DLD1 (cell line): Measurements from ENCODE around the gene DOK6.
"Not testable (repeated sequence)": the region's sequence is repeated elsewhere in the genome, so short reads cannot be mapped to it uniquely, and the experiment has no call there.

ENCODE experiments used
- in situ Hi-C: cut with HindIII; loops from 2 replicates; pipeline ENCODE4 v1.10.0; 2017; ENCODE audit warnings: low sequenced_read_pairs

The DOK6 gene

DNA sequence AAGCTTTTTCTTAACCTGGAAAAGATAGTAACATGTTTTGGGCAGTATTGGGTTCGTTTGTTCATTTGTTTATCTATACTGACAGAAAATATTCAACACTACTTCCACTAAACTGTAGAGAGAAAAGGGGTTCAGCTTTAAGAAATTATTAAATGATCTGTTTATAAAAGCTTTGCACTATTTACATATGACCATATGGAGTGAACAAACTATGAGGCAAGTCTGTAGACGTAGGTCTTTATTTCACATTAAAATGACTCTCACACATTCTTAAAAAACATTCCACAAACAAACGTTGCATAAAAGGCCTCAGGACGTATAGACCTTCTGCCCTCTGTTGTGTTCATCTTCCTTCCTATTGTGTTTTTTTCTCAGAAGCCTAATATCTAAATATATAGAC lies 452.4 kb downstream of the DOK6 start:
- in situ Hi-C loops: no loop called here

DNA sequence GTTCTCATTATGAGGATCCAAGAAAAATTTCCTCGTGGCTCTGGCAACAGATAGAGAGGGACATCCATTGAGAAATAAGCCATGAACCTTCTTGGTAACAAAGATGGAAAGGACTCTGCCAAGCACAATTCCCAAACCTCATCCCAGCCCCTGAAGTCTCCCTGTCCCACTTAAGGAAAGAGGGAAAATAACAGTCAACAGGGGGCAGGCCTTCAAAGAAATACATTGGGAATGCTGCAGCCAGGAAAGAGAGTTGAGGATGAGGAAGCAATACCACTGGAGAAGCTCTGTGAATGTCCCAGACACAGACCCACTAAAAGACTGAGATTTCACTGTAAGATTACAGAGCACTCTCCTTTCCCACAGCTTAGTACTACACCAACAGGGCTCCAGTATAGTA lies 453.8 kb downstream of the DOK6 start:
- in situ Hi-C loops: no loop called here

DNA sequence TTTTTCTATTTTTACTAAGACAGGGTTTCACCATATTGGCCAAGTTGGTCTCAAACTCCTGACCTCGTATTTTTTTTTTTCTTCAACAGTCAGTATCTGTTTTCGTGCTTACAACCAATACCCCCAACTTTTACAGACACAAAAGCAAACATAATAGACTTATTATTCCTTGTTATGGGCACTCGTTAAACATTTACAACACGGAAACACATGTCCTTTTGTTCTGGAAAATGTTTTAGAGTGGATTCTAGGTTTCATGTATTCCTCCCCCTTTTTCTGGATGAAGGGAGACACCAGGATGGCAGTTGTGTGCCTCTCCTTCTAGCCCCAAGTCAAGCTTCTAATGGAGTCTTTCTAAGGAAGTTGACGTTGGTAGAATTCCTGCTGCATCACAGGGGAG lies 458.2 kb downstream of the DOK6 start:
- in situ Hi-C loops: no loop called here

DNA sequence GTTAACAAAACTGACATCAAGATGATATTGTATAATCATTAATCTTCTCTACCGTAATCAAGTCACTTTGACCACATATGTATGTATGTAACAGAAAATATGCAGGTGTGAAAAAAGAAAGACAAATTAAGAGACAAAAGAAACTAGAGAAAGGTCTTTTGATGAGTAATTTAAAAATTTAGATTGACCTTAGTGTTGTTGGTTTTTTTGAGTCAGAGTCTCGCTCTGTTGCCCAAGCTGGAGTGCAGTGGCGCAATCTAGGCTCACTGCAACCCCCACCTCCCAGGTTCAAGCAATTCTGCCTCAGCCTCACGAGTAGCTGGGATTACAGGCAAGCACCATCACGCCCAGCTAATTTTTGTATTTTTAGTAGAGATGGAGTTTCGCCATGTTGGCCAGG lies 464.1 kb downstream of the DOK6 start:
- in situ Hi-C loops: not testable (repeated sequence)

DNA sequence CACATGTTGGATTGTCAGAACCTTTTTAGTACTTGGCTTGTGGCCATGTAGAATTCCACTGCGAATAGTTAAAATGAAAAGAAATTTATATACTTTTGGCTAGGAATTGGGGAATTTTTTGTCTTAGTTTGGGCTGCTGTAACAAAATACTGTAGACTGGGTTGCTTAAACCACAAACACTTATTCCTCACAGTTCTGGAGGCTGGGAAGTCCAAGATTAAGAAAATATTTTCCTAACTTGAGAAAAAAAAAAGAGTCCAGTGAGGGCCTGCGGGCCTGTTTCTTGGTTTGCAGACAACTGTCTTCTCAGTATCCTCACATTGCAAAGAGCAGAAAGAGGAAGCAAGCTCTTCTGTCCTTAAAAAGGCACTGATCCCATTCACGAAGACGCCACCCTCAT lies 465.1 kb downstream of the DOK6 start:
- in situ Hi-C loops: no loop called here

DNA sequence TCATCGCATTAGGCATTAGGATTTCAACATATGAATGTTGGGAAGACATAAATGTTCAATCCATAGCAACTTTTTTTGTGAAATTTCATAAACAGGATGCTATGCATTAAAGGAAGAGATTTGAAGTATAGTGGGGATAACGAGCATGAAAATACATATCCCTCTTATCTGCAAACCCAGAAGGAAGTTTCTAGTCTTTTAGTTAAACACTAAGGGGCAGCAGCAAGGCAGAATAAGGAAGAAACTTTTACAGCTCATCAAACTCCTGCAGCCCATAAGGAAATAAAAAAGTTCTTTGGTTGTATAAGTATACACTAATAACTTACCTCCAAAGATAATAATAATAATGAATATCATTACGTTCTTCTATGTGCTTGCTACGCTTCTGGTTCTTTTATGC lies 465.5 kb downstream of the DOK6 start:
- in situ Hi-C loops: no loop called here

DNA sequence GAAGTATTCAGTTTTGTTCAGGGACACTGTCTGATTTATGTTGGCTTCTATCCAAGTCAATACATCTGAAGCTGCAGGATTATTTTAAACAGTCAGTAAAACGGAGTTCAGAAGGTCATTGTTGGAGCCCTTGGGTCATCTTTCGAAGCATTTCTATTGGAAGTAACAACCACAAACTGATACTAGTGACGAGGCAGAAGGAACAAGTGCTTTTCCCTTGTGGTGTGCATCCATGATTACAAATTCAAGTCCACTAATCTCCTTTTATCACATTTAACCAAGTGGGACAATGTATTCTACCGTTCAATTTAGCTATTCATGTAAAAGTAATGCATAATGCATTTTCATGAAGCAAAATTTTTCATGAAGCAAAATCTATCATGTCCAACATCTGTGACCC lies 470.0 kb downstream of the DOK6 start:
- in situ Hi-C loops: no loop called here

DNA sequence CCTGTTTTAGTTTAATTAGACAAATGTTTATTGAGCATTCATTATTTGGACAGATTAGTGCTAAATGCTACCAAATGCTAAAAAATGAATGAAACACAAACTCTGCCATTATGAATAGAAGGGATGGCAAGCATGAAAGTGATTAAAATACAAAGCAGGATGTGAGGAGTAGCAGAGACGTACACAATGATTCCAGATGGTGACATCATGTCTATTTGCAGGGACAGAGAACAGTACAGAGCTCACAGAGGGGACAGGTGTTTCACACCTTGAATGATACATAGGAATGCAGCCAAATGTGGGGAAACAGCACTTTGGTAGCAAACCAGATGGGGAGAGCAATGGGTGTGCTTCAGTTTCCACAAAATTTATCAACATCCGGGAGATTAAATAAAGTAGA lies 470.7 kb downstream of the DOK6 start:
- in situ Hi-C loops: no loop called here

DNA sequence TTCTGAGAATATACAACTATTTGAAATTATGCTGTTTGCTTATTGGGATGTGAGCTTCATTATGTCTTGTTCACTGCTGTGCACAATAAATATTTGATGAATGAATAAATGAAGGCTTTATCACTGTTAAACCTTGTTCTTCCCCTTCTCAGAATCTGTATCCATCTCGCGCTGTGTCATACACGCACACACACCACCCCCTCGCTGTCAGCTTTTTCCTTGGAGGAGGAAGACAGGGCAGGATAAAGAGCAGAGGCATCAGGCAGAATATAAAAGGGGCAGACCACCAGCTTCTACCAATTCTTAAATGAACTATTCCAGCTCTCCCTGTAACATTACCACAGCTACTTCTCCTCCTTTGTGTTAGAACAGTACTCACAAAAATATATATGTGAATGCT lies 472.0 kb downstream of the DOK6 start:
- in situ Hi-C loops: no loop called here

DNA sequence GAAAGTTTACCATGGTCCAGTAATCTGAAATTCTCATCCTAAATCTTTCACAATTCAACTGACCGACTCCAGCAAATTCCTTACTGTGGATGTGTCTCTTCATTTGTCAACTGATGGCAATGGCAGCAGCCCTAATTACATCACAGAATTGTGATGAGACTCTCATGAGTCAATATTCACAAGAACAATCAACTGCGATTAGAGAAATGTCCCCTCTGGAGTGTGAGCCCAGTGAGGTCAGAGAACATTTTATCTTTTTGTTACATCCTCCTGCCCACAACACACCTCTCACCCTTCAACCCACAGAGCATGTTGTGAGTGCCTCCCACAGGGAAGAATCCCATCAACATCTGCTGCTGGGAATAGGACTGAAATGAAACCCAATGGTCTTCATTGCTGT lies 473.4 kb downstream of the DOK6 start:
- in situ Hi-C loops: no loop called here

DNA sequence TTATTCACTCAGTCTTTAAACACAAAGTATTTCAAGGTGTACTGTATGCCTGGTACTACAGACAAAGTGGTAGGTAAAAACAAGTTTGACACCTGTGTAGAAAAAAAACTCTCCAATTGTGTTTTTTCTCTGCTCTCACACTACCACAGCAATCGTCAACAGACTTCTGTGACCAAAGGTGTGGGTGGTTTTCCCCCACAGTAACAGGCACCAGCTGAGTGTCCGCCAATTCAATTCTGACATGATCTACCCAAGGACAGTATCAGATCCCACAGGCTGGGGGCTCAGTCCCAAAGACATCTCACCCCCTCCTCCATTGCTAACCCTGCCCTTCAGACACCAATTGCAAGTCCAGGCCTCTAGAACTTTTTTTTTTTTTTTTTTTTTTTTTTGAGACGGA lies 475.8 kb downstream of the DOK6 start:
- in situ Hi-C loops: no loop called here

DNA sequence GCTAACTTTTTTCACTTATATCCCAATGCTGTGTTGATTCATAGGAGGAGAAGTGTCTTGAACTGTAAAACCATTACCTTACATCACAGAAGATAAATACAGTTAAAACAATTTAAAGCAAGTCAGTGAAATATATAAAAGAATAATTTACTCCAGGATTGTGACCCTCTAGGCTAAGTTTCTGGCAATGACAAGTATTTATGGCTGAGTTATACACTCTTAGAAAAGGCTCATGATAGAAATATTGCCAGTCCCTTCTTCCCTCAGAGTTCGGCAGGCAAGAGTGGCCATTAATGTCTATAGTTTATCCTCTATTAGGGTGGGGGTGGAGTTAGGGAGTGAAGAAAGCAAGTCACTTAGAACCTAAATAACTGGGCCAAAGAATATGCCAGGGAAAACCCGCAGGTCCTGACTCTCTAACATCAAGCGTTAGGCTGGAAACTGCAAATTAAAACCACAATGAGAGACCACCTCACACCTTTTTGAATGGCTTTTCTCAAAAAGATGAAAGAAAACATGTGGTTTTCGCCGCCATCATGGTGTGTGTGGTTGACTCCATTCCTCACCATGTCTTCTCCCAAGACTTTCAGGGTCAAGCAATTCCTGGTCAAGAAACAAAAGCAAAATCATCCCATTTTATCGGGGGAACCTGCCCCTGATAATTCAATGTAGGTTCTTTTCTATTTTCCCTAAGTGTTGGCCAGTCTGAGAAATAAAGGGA lies 477.7 kb downstream of the DOK6 start:
- in situ Hi-C loops: no loop called here

DNA sequence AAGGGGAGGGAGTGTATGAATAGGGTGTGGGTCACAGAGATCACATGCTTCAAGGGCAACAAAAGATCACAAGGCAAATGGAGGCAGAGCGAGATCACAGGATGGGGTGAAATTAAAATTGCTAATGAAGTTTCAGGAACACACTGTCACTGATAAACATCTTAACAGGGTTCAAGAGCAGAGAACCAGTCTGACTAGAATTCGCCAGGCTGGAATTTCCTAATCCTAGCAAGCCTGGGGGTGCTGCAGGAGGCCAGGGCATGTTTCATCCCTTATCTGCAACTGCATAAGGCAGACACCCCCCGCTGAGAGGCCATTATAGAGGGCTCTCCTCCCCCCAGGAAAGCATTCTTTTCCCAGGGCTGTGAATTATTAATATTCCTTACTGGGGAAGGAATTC lies 478.4 kb downstream of the DOK6 start:
- in situ Hi-C loops: not testable (repeated sequence)

DNA sequence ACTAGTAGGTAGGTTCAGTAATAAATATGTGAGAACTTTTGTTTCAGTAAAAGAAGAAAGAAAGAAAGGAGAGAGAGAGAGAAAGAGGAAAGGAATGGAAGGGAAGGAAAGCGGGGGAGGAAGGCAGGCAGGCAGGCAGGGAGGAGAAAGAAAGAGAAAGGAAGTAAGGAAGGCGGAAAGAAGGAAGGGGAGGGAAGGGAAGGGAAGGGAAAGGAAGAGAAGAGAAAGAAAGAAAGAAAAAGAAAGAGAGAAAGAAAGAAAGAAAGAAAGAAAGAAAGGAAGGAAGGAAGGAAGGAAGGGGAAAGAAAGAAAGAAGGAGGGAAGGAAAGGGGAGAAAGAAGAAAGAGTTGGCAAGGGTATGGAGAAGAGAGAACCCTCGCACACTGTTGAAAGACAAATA lies 479.4 kb downstream of the DOK6 start:
- in situ Hi-C loops: no loop called here

DNA sequence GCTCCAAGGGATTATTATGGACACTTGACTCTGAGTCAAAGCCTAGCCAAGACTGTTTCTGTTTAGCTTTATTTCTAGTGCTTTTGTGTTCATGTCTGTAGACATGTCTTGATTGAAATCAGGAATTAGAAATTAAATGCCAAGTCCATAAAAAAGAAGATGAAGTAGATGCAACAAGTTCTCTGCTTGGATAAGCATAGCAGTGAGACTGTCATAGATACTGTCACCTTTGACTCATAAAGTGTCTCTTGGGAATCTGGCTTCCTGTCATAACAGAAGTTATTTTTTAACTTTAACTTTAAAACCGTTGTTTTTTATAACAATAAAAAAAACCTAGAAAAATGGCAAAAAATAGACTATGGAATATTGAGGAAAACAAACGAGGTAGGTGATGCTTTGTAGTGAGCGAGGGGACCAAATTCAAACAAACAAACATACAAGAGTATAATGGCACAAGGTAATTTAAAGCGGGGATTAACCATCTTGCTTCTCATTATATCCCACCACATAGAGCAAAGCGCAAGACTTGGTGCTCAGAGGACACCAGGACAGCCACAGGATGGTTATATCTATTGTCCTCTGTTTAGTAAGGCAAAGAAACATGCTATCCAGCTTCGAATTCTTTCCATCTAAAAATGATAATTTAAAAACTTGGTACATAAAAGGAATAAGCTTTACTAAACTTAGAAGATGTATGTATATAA lies 482.4 kb downstream of the DOK6 start:
- in situ Hi-C loops: no loop called here

DNA sequence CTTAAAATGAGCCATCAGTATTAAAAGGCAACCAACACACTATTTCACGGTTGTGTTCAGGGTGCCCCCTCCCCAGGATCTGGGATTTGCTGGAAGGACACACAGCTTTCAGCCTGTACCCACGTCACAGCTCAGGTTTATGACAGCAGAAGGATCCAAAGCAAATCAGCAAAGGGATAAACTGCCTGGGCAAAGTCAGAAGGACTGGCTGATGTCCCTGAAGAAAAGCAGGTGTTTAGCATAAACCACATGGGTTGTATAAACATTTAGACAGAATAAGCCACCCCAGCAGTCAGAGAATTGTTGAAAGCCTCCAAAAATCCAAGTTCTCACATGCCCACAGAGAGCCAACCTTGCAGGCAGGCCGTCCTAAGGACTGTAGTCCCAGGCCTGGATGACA lies 483.1 kb downstream of the DOK6 start:
- in situ Hi-C loops: no loop called here

DNA sequence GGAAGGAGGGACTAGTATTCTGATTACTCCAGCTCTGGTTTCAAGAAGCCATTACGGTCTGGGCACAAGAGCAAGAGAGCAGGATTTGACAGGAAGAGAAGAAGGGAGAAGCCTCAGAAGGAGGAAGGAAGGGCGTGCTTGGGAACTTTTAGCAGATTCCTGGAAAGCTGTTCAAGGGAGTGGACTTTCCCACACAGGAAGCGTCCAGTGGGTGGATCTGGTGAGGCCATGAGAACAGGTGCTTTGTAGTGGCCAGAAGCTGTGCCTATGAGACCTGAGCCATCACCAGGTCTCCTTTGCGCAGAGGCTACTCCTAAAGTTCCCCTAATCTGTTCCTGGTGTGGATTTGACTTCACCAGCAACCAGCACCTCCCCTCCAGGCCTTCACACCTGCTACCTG lies 484.7 kb downstream of the DOK6 start:
- in situ Hi-C loops: no loop called here

DNA sequence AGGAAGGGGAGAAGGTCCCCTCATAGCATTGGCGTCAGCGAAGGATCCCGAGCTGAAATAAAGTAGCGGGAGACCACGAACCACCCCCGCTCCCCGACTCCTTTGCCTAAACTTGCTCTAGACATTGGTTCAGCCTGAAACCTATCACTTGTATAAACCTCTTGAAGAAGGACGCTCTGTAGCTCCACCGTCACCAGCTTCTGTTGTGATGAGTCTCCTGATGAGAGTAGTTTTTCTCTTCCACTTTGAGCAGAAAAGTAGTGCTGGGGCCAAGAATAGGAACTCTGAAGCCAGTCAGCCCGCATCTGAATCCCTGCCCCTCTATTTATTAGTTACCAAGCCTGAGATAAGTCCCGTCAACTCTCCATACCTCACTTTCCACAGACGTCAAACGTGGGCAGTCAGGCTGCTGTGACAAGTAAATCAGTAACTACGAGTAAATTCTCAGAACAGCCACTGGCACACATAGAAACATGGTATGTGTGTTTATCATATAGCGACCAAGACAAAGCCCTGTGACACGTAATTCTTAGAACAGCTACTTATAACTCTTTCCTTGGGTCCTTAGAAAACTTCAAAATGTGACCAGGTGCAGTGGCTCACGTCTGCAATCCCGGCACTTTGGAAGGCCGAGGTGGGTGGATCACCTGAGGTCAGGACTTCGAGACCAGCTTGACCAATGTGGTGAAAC lies 485.3 kb downstream of the DOK6 start:
- in situ Hi-C loops: no loop called here

DNA sequence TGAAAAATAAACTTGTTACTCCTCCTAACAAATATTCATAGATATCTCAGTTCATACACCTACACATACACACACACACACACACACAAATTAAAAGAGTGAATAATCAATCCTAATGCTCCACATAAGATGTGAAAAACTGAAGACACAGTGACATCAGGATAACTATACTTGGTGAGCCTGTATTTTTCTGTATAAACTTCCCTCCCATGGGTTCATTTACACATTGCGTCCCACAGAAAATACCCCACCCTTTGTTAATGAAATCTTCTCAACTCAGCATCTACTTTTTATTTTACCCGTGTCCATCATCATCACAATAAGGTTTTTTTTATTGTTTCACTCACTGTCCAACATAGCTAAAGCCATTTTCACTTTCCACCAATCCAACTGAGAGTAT lies 486.6 kb downstream of the DOK6 start:
- in situ Hi-C loops: no loop called here

DNA sequence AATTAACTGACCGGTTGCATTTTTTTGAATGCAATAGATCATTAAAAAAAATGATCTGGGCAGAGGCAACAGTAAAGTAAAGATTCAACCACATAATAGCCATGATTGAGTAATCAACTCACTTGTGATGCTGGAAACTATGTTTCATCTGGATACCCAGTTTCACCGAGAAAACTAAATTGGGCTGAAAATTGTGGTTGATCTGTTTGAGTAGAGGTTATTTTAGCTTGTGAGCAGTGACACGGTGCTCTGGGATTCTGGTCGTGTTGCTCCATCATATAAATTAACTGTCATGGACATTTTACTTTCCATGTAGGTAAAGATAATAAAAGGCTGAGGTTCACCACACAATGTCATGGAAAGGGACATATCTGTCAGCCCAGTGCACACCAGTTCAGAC lies 488.3 kb downstream of the DOK6 start:
- in situ Hi-C loops: no loop called here

DNA sequence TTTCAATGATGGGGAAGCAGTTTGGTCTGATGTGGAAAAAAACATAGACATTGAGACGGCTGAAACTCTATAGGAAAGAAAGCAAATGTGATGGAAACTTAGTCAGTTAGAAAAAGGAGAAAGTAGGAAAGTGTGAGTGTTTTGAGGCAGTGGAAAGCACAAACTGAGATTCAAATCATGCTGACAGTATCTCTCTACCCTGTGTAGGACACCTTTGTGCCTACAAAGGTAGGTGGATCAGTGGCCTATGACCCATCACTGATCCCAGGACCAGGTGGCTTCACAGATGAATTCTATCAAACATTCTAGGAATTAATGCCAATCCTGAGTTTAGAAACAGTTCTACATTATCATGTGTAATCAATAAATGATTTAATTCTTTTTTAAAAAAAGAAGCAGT lies 489.9 kb downstream of the DOK6 start:
- in situ Hi-C loops: no loop called here

DNA sequence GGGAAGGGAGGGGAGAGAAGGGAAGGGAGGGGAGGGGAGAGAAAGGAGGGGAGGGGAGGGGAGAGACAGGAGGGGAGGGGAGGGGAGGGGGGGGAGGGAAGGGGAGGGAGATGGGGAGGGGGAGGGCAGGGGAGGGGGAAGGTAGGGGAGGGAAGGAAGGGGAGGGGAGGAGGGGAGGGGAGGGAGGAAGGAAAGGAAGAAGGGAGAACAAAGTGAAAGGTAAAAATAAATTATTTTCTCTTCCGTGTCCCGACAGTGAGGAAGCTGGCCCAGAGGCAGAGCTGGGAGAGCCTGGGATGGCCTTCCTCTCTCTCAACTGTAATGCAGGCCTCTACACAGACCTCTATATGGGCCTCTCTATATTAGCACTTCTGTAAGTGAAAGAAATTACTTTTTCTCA lies 493.8 kb downstream of the DOK6 start:
- in situ Hi-C loops: no loop called here
